GM21529 (cell line): ENCODE measurements around the gene MLNR.
A peak's percentile ranks its signal among the peaks of the same experiment; 100 is the strongest.

Source experiments
- ATAC-seq: cut with Tn5 transposase; IDR thresholded peaks from one replicate; pipeline ENCODE4 v1.9.1; 2021; ENCODE audit not compliant: unreplicated experiment

The MLNR gene

GRCh38 chr13:49225223-49226042 lies 5.3 kb downstream of the MLNR start:
- no peak for ATAC-seq

GRCh38 chr13:49226613-49227012 lies 6.5 kb downstream of the MLNR start:
- no peak for ATAC-seq

- no peak for ATAC-seq
Observed at GRCh38 chr13:49234741-49235140, 14.6 kb downstream of the MLNR start.

GRCh38 chr13:49235856-49236431 lies 15.8 kb downstream of the MLNR start:
- ATAC-seq, result no peak

- no peak for ATAC-seq
Observed at GRCh38 chr13:49238621-49239020, 18.5 kb downstream of the MLNR start.

GRCh38 chr13:49240017-49240416 lies 19.9 kb downstream of the MLNR start:
- no peak for ATAC-seq

- no peak for ATAC-seq
Observed at GRCh38 chr13:49241296-49241695, 21.2 kb downstream of the MLNR start.

GRCh38 chr13:49245101-49245500 lies 25.0 kb downstream of the MLNR start:
- ATAC-seq, result no peak

GRCh38 chr13:49246850-49247642 lies 26.9 kb downstream of the MLNR start:
- ATAC-seq, result peak; percentile 39

- peak; percentile 97 for ATAC-seq
Observed at GRCh38 chr13:49247643-49248621, 27.8 kb downstream of the MLNR start, which contains the start of gene CDADC1. Gene CDADC1, plus strand, starts transcription at chr13:49247925. Its CDS starts 113 bp downstream, at chr13:49248038.

- ATAC-seq, result peak; percentile 5
Observed at GRCh38 chr13:49248622-49249002, 28.5 kb downstream of the MLNR start.

- ATAC-seq, result no peak
Observed at GRCh38 chr13:49251326-49251725, 31.2 kb downstream of the MLNR start.

- no peak for ATAC-seq
Observed at GRCh38 chr13:49253310-49253709, 33.2 kb downstream of the MLNR start.

- no peak for ATAC-seq
Observed at GRCh38 chr13:49254007-49254406, 33.9 kb downstream of the MLNR start.

- ATAC-seq, result no peak
Observed at GRCh38 chr13:49256841-49257240, 36.7 kb downstream of the MLNR start.

GRCh38 chr13:49258089-49258796 lies 38.1 kb downstream of the MLNR start:
- no peak for ATAC-seq

GRCh38 chr13:49259586-49259985 lies 39.4 kb downstream of the MLNR start:
- ATAC-seq, result no peak

- no peak for ATAC-seq
Observed at GRCh38 chr13:49262634-49263033, 42.5 kb downstream of the MLNR start.

GRCh38 chr13:49265822-49266221 lies 45.7 kb downstream of the MLNR start:
- no peak for ATAC-seq

GRCh38 chr13:49271264-49271663 lies 51.1 kb downstream of the MLNR start:
- ATAC-seq, result no peak
